NCI-H82 (cell line): ENCODE results near the gene NPFF.
"Not testable (repeated sequence)": the region's sequence is repeated elsewhere in the genome, so short reads cannot be mapped to it uniquely, and the experiment has no call there.

ENCODE experiments used
- DNase-seq: peaks from one replicate; lab custom pipeline; 2025; lab: John Stamatoyannopoulos, UW

NPFF gene

DNA sequence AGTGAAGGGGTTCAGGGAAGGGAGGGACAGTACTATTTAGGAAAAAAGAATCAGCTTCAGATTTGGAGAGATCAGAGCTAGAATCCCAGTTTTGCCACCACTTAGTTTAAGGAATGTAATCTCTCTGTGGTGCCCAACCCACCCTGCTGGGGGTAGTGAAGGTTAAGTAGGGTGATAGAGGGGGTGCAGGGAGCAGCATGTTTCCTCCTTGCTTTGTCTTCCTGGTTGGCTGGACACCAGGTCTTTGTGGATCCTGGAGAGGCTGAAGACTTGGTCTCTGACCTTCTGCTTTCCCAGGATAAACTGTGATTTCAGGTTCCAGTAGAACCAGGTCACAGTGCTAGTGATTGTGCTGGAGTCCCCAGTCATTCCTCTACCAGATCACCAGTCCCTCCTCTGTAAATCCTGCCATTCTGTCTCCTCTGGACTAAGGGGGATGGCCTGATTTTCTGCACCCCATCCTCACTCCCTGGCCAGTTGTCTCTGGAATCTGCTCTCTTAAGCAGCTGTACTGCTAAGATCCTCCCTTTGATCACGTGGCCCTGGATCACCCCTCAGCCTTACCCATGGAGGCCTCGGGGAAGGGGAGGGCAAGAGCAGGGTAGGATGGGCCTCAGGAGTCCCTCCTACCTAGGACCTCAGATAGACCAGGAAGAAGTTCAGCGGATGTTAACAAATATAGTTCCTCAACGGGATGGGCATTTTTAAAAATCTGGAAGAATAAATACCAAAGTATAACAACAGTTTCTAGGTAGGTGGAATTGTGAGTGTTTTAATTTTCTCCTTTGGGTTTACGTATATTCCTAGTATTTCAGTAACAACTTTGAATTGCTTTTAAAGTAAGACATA, 11.2 kb downstream of the NPFF start:
- peak; percentile 84 for DNase-seq

DNA sequence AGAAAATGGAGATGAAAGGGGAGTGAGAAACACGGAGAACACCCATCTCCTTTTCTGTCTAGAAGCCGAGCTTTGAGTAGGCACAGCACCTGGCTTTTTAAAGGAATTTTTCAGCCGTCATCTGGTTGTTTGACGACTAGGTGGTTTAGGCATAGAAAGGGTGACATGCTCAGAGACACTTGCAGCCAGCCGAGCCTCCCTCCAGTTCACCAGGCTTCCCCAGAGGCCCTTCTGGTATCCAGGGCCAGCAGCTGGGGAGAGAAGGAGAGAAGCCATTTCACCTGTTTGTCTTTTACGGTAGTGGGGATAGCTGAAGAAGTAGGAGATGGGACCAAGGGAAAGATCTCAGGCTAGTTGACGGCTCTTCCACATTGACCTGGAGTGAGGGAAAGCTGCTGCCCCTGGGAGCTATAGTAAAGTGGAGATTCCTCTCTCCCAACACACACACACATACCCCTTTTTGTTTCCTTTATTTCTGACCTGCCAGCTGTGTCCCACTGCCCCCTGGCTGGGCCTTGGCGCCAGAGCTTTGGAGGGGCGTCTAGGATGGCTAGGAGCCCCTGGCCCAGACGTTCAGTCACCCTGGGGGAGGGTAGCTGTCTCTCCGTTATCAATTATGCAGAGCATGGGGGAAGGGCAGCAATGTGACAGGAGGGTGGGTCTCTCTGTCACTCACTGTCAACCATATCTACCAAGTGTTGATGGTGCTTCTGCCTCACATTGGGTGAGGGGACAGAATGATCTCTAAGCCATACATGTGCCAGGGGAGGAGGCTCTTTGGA, 13.5 kb downstream of the NPFF start:
- DNase-seq = peak; percentile 44

DNA sequence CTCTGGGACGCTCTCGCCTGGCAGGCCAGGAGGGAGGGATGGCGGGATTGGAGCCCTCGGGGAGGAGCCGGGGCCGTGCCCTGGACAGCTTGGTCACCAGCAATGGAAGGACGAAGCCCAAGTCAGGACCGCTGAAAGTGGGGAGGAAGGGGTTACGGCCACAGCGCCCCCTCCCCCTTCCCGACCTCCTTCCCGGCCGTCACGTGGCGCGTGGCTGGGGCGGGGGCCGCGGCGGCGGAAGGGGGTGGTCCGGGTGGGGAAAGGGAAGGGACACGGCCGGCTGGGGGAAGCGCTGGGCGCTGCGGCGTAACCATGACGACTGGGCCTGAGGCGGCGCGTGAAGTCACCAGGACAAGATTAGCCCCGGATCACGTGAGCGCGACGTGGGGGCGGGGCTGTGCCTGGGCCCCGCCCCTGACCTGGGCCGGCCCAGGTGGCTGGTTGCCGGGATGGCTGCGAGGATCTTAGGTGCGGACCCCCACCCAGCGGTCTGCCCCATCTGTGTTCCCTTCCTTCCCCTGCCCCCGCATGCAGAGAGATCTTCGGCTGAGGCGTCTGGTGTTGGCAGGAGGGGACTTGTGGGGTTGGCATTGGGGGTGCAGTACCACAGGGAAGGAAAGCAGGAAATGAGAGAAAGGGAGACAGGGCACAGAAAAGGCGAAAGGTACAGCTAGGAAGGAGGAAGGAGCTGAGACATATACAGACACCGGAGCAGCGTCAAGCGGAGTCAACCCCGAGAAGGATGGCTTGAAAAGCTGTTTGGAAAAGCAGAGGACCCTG, 14.3 kb downstream of the NPFF start:
- DNase-seq = peak; percentile 96

DNA sequence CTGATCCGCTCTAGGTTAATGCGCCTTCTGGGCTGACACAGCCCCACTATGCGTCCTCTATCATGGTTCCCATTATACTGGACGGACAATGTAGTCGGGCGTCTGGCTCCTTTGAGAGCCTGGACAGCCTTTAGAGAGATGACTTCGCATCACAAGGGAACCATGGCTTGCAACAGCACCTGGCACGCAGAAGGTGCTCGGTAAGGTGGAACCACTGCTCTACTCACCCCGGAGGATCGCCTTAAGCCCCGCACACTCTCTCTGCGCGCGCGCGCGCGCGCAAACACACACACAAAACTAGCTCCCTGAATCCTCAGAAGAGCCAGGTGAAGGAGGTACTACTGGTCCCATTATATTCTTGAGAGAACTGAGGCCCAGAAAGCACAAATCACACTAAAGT, 15.1 kb downstream of the NPFF start:
- DNase-seq = peak; percentile 79

DNA sequence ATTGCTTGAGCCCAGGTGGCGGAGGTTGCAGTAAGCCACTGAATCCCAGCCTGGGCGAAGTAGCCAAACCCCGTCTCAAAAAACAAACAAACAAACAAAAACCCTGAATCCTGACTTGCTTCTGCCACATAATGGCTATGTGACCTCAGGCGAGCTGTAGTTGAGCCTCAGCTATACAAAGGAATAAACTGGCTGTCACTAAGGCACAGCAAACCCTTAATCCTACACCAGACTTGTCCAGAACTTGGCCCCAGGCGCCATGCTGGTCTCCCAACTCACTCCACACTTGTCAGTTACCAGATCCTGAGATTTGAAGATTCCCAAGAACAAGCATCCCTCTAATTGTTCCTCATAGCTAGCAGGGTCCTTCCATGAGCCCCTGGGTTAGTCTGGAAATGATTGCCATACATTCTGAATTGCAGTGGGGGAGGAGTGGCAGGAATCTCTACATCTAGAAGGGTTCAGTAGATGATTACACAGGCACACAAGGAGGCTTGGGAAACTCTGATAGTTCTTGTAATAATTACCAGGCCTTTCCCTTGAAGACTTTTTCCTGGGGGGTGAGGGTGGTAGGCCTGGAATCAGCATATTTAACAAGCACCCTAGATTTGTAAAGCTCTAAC, 17.9 kb downstream of the NPFF start:
- DNase-seq = no peak

DNA sequence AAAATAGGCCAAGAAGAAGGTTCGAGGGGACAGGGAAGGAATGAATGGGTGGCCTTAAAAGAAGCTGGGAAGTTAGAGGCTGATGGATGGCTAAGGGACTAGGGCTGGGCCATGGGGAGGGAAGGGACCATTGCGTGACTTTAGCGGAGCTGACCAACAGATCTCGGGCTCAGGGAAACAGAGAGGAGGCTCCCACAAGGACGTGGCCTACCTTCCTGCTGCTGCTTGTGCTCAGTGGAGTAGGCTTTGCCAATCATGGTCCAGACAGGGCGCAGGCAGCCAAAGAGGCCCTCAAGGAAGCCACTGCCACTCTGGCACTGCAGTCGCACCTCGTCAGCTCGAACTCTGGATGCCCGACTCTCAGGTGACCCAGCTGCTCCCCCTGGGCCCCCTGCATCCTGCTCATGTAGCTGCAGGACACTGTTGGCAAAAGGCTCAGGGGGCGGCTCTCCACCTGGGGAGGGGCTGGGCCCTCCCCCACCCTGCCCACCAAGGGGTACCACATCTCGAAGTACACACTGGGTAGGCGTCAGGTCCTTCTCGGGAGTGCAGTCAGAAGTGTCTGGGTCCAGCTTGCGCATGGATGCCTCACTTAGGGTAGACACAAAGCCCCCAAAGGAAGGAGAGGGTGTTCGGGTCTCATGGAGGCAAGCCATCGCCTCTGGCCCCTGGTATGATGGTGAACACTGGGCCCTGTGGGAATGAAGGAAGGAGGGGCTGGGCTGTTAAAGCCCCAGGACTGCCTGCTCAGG, 20.4 kb downstream of the NPFF start:
- no peak for DNase-seq

DNA sequence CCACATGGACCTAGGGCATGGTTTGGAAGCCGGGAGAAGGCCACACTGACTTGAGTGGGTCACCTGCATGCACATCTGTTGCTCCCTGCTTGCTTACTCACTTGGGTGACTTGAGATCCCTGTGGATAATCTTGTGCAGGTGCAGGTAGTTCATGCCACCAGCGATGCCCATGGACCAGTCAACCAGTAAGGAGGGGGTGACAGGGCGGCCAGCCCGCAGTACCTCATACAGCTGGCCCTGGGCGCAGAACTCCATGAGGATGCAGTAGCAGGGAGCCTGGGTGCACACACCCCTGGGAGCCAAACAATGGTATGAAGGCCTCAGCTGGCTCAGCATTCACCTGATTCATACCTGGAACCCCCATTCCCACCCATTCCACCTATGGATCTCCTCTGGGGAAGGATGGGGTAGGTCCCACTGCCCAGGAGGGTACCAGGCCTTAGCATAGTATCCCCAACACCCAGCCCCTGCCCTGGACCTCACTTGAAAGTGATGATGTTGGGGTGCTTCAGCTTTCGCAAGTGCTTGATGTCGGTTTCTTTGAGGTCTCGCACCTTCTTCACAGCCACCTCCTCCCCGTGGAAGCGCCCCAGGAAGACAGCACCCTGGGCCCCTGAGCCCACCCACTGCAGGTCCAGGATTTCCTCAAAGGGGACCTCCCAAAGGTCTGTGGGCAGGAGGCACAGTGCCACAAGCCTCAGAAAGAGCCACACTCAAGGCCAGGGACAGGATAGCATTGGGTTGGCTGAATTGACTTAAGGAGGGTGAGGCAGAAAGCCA, 21.1 kb downstream of the NPFF start:
- DNase-seq = no peak

DNA sequence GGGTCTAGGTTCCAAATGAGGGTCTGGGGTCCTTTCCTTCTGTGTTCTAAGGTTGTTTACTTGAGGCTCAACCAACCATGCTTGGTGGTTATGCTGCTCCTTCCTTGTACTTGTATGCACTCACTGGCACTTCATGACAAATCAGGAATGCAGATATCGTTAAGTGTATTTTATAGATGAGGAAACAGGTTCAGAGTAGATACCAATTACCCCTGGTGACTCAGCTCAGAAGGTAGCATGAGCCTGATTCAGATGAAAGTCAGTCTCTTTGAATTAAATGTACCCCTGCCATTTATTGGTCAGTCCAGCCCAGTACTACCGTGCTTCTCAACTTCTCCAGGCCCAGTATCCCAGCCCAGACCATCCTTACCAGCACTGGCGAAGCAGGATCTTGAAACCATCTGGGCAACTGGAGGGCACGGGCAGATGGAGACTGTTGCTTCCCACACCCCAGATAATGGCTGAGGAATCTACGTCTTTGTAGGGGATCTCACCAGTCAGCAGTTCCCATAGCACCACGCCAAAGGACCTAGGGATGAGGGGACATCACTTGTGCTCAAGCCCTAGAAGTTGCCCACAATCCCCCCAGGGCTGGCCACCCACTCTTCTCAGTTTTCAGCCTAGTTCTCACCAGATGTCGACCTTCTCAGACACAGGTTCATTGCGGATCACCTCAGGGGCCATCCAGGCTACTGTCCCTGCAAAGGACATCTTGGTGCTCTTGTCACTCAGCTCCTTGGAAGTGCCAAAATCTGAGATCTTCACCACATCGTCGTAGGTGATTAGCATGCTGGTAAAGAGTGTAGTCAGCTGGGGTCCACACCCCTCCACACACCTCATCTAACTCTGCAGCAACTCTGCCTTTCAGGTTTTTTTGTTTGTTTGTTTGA, 22.4 kb downstream of the NPFF start:
- DNase-seq = no peak

DNA sequence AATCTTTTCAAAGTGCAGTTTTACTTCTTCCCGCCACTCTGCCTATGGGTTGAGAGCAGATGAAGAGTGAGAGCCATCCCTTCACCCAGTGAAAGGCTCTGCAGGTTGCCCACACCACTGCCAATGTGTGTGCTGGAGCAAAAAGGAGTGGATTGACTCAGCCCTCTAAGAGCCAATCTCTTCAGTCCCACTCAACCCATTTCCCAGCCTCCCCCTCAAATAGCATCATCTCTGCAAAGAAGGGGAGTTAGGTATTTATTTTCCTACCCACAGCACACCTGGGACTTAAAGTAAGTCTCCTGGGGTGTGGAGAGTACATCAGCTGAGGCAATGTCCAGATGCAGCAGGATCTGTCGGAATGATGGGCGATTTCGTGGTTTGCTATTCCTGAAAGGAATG, 23.3 kb downstream of the NPFF start:
- DNase-seq = no peak

DNA sequence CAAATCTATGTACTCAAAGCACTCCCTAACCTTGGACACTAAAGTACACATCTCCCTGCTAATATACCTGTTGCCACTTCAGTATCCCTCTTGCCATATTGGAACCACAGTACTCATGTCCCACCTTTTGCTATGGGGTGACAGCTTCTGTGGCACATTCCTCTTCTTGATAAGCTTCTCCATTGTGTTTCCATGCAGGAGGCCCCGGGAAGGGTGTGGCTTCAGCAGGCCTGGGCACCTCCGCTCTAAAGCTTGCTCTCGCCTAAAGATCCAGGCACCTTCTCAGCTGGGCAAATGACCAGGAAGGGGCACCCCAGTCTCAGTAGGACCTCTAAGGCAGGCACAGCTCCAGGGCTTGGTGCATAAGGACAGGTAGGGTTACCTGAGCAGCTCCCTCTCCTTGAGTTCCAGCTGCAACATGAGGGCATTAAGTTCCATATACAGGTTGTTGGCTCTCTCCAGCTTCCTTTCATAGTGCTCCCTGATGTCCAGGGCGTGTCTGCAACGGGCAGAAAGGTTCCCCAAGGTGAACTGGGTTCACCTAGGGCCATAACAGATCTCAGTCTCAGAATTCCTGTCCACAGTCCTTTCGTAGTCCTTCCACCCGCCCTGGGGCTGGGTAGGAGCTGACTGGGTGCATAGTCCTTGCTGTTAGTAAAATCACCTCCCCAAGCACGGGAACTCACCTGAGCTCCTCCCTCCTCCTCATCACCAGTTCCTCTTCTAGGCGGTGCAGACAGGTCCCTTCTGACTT, 23.9 kb downstream of the NPFF start:
- peak; percentile 43 for DNase-seq

DNA sequence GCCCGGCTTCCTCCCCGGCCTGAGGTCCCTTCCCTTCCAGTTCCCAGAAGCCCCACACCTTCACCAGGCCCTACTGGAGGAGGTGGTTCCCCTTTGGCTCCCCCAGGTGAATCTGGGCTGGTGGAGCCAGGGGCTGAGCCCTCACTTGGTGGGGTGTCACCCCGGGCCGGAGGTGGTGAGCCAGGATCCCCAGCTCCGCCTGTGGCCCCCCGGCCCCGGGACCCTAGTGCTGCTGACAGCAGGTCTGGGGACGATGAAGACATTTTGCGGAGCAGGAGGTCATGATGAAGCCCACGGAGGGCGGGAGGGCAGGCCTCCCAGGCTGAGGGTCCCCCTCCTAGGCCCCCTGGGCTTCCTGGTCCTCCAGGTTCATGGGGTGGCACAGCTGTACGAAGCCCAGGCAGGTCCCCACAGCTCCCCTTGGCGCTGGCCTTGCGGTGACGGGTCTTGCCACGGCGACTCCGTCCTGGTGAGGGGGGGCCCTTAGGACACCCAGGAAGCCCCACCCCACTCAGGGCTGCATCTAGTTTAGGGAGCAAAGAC, 24.6 kb downstream of the NPFF start:
- DNase-seq = no peak

DNA sequence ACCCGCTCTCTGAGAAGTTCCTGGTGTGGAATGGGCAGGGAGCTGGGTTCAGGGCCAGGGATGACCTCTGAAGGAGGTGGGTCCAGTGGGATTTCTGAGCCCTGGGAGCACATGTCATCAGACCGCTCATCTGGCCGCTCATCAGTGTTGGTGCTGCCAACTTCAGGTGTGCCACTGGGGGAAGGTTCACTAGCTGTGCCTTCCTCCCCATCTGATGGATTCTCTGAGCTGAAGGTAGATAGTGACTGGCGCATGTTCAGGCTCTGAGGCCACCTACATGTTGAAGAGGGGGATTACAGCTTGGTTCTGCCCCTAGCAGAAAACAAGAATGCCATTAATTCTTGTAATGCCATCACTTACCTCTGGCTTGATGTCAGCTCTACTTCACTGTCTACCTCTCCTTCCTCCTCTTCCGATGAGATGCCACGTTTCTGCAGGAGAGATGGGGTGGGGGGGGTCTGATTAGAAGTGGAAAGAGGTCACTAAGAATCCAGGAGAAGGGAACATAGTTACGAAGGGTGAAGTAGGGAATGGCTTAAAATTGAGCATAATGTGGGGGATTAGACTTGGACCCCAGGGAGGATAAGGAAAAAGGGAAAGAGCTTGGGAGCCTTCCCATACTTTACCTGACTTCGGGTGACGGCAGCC, 25.2 kb downstream of the NPFF start:
- peak; percentile 46 for DNase-seq

DNA sequence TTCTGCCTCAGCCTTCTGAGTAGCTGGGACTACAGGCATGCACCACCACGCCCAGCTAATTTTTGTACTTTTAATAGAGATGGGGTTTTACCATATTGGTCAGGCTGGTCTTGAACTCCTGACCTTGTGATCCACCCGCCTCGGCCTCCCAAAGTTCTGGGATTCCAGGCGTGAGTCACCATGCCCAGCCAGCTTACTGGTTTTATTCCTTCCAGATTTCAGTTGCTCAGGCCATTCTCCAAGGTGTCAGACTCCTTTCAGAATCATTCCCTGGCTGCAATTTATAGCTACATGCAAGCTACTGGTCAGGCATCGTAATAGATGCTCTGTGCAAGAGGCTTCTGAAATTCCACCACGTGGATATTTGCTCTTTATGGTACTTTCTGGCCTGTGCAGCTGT, 25.8 kb downstream of the NPFF start:
- DNase-seq = not testable (repeated sequence)

DNA sequence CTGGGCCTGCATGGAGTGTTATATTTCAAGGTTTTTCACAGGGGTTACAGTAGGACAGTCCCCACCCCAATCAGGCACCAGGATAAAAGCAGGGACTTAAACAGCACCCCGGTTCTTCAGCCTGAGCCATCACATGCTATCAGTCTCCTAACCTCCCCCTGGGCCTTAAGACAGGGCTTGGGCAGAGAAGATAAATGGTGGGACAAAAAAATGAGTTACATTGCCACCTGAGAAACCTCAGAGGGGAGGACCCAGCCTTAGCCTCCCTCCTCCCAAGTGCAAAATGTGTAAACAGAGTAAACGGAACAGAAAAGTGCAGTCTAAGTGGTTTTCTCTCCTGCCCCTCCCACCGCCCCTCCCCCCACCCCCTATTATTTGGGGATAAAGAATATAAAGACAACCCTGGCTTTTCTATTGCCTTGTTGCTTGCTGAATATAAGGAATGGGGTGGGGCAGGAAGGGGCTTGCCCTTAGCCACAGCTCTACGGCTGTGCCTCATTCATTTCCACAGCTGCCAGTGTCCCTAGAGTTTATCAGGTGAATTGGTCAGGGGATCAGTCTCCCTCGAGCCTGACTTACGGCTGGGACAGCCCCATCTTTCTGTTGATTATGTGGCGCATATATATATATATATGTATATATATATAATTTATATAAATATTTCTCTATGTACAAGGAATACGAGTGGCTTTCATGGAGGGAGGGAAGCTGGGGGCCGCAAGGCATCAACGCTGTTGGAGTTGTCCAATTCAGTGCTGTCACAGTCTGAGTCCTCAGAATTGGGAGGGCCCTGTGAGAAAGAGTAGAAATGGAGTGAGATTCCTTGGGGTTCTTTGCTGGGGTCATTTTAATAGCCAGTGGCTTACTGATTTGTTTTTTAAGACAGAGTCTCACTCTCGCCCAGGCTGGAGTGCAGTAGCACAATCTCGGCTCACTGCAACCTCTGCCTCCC, 26.5 kb downstream of the NPFF start:
- no peak for DNase-seq

DNA sequence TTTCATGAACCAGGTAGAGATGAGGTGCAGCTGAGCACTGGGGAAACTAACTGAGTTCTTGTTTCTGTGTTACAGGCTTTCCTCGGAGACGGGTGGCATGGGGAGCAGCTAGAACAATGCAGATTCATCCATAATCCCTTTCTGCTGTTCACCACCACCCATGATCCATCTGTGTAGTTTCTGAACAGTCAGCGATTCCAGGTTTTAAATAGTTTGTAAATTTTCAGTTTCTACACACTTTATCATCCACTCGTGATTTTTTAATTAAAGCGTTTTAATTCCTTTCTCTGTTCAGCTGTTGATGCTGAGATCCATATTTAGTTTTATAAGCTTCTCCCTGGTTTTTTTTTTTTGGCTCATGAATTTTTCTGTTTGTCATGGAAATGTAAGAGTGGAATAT, 28.0 kb downstream of the NPFF start:
- DNase-seq = no peak

DNA sequence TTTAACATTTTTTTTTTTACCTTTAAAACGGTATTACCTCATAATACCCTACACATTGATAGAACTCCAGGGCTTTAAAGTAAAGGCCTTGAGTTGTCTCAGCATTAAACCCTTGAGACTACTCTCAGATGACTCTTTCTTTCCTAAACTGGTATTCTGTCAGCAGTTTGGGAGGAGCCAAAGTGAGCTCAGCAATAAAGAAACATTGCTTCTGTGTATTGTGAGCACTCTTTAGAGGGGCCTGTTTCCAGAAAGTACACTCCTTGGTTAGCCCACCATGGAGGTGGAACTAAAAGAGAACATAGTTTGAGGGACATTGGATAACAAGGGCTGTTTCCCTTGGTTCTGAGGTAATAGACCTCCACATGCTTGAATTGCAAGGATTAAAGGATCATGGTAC, 28.4 kb downstream of the NPFF start:
- no peak for DNase-seq

DNA sequence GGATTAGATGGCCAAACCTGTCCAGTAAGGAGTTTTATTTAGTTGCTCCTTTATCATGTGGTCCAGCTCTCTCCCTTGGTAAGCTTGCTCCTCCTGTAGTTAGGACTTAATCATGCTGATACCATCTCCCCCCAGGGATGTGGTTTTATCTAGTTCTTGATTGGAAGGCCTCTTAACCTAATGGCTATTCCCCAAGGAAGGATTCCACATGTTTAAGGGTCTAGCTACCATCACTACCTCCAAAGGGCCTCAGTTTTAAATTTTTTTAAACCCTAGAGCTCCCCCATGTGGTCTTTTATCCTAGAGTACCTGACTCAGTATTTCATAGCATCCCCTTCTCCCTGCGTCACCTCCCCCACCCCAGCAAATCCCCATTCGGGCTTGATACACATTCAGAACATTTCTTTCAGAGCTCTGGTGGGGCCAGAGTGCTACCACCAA, 30.5 kb downstream of the NPFF start:
- DNase-seq = peak; percentile 80
